AG10803 (cell line): Measurements from ENCODE around the gene SYT2.

Experiments
- DNase-seq: peaks from one replicate; pipeline ENCODE4 v3.0.0; 2010; ENCODE audit warnings: low read depth
- H3K4me3 ChIP-seq: 2 replicates; pipeline ENCODE4 v1.5.1; 2011; ENCODE audit warnings: mild to moderate bottlenecking, low read length, control low read depth
- CTCF ChIP-seq: conservative IDR thresholded peaks from 2 replicates; pipeline ENCODE4 v1.5.1; 2011; ENCODE audit warnings: mild to moderate bottlenecking, low read length, control low read depth, inconsistent platforms

Gene SYT2

GRCh38 chr1:202605515-202605914 lies 104.7 kb downstream of the SYT2 start:
- no peak for TF ChIP-seq CTCF
- H3K4me3 ChIP-seq, result no peak overlapping the region
- DNase-seq, result no peak

GRCh38 chr1:202603435-202603834 lies 106.8 kb downstream of the SYT2 start:
- no peak for TF ChIP-seq CTCF
- no peak overlapping the region for H3K4me3 ChIP-seq
- DNase-seq, result no peak

- no peak for DNase-seq
- no peak for TF ChIP-seq CTCF
Measured at GRCh38 chr1:202600432-202601041, 109.7 kb downstream of the SYT2 start.

GRCh38 chr1:202599669-202600431 lies 110.4 kb downstream of the SYT2 start:
- no peak overlapping the region for H3K4me3 ChIP-seq
- DNase-seq, result peak; percentile 85
- peak; percentile 90 for TF ChIP-seq CTCF

More at GRCh38 chr1:202600432-202601041, 109.7 kb downstream of the SYT2 start:
- no peak overlapping the region for H3K4me3 ChIP-seq

- no peak for TF ChIP-seq CTCF
- H3K4me3 ChIP-seq, result no peak overlapping the region
- no peak for DNase-seq
Measured at GRCh38 chr1:202597090-202597761, 113.0 kb downstream of the SYT2 start.

- DNase-seq, result no peak
- H3K4me3 ChIP-seq, result no peak overlapping the region
- TF ChIP-seq CTCF, result no peak
Measured at GRCh38 chr1:202596638-202597037, 113.6 kb downstream of the SYT2 start.
